GM19452 (cell line): Measurements from ENCODE around the gene C1QL1.

Experiments used
- ATAC-seq: cut with Tn5 transposase; IDR thresholded peaks from one replicate; pipeline ENCODE4 v1.9.1; 2021; ENCODE audit not compliant: unreplicated experiment

Gene C1QL1

GRCh38 chr17:44915862-44916780 is 52.0 kb downstream of the C1QL1 start:
- ATAC-seq: no peak

- ATAC-seq: no peak
Observed at GRCh38 chr17:44915321-44915726, 52.8 kb downstream of the C1QL1 start, which contains the start of gene GFAP. Gene GFAP, minus strand, starts transcription at chr17:44915500. Its CDS starts 14 bp downstream, at chr17:44915486.

- ATAC-seq: no peak
Observed at GRCh38 chr17:44914698-44915271, 53.3 kb downstream of the C1QL1 start.

GRCh38 chr17:44914148-44914547 is 54.0 kb downstream of the C1QL1 start:
- no peak for ATAC-seq

GRCh38 chr17:44913676-44914075 is 54.4 kb downstream of the C1QL1 start:
- ATAC-seq: no peak

- ATAC-seq: no peak
Observed at GRCh38 chr17:44912763-44913544, 55.1 kb downstream of the C1QL1 start.

- no peak for ATAC-seq
Observed at GRCh38 chr17:44911133-44912001, 56.7 kb downstream of the C1QL1 start.

GRCh38 chr17:44910231-44911106 is 57.6 kb downstream of the C1QL1 start:
- ATAC-seq: no peak
